ENCODE results near the gene PNPO. TPM values are rescaled to one million over a fixed set of nuclear protein-coding genes. Genes with fewer than 3 reads are reported as not detected.

Gene PNPO
- total RNA-seq, 3 donors from 2014 or later, result 22.8 to 32.0 (median 24.8) TPM

GRCh38 chr17:47952171-47953021 is 11.0 kb downstream of the PNPO start:
- Histone ChIP-seq H3K36me3 (ENCODE audit: low read depth) (no peaks in the 10 kb centered on the region), H3K9me3 (no peaks in the 10 kb centered on the region), H3K4me3 (no peak overlapping the region), H3K4me1 (ENCODE audit: low read depth) (peaks cover 49% of the 10 kb centered on the region)
- DNase-seq, result peak in 2 of 3 donors; percentile 79 to 88
- peak; percentile 63 for ATAC-seq
- intact Hi-C loops (cut with DNase I, micrococcal nuclease), result loop anchor here in 1 of 2 donors (5.0 kb wide), 1 partner anchor 60 kb away; no protein-coding TSS in a partner anchor
- no peak for TF ChIP-seq CTCF (IDR thresholded peaks at IDR 0.05)

GRCh38 chr17:47953909-47954308 is 12.5 kb downstream of the PNPO start:
- no peaks in the 10 kb centered on the region for H3K36me3 ChIP-seq (ENCODE audit: low read depth)
- TF ChIP-seq CTCF (IDR thresholded peaks at IDR 0.05), result no peak
- no peak for ATAC-seq
- H3K9me3 ChIP-seq, result no peaks in the 10 kb centered on the region
- intact Hi-C loops (cut with DNase I, micrococcal nuclease), result loop anchor here in 1 of 2 donors (5.0 kb wide), 1 partner anchor 58 kb away; no protein-coding TSS in a partner anchor
- peak overlapping the region; percentile 52 for H3K4me3 ChIP-seq
- no peak for DNase-seq
- peaks cover 43% of the 10 kb centered on the region for H3K4me1 ChIP-seq (ENCODE audit: low read depth)

GRCh38 chr17:47955497-47956461 is 14.4 kb downstream of the PNPO start:
- intact Hi-C loops (cut with DNase I, micrococcal nuclease), result no loop called here
- Histone ChIP-seq H3K9me3 (no peaks in the 10 kb centered on the region), H3K36me3 (ENCODE audit: low read depth) (no peaks in the 10 kb centered on the region), H3K4me3 (peak overlapping the region; percentile 52), H3K4me1 (ENCODE audit: low read depth) (peaks cover 35% of the 10 kb centered on the region)
- no peak for TF ChIP-seq CTCF (IDR thresholded peaks at IDR 0.05)
- ATAC-seq (peak; percentile 8), DNase-seq (peak; percentile 72 to 77 (median 74))

- H3K9me3 ChIP-seq, result no peaks in the 10 kb centered on the region
- H3K36me3 ChIP-seq (ENCODE audit: low read depth), result no peaks in the 10 kb centered on the region
- intact Hi-C loops (cut with DNase I, micrococcal nuclease), result no loop called here
- H3K4me3 ChIP-seq, result peak overlapping the region; percentile 52
- no peak for ATAC-seq
- peaks cover 33% of the 10 kb centered on the region for H3K4me1 ChIP-seq (ENCODE audit: low read depth)
- DNase-seq, result peak in 2 of 3 donors; percentile 40 to 54
- no peak for TF ChIP-seq CTCF (IDR thresholded peaks at IDR 0.05)
Observed at GRCh38 chr17:47956791-47957590, 15.6 kb downstream of the PNPO start.
